GM12878 (cell line): ENCODE measurements around the gene KCNJ3. TPM values are rescaled to one million over a fixed set of nuclear protein-coding genes. Genes with fewer than 3 reads are reported as not detected.

Source experiments
- ATAC-seq: fragments of 200-7000 bp; cut with Tn5 transposase; 3 replicates; pipeline ENCODE4 v1.9.1; 2020; ENCODE audit warnings: mild to moderate bottlenecking, moderate library complexity
- BruUV-seq: library from RNA; stranded (reverse); fragments of 400-500 nt; replicated peaks from 2 replicates; lab custom pipeline; 2021; lab: Mats Ljungman, UMichigan
- CTCF ChIA-PET: fragments of 300-600 bp; sonication (Branson Sonifier 250); formaldehyde crosslinking; extraction: SDS; loops from one replicate; lab custom pipeline; 2021; ENCODE audit warnings: inconsistent platforms; lab: Yijun Ruan, JAX
- POLR2A ChIA-PET: fragments of 350-600 bp; formaldehyde crosslinking; extraction: SDS; loops from one replicate; lab custom pipeline; 2021; ENCODE audit warnings: inconsistent platforms; lab: Charles Lee
- RAD21 ChIA-PET: fragments of 300-600 bp; sonication (Branson Sonifier 250); formaldehyde crosslinking; loops from one replicate; lab custom pipeline; 2023; ENCODE audit warnings: antibody characterized with exemption; ENCODE audit not compliant: unreplicated experiment; lab: Charles Lee
- SMC1A ChIA-PET: fragments of 300-600 bp; sonication (Branson Sonifier 250); formaldehyde crosslinking; loops from one replicate; lab custom pipeline; 2023; ENCODE audit not compliant: unreplicated experiment, uncharacterized antibody; lab: Charles Lee
- DNase-seq: peaks from one replicate; pipeline ENCODE4 v3.0.0-alpha.2; 2011; ENCODE audit warnings: low read depth, low spot score
- FAIRE-seq: peaks from 3 replicates; lab custom pipeline; 2011; peaks lifted over from hg19 to GRCh38; lab: Jason Lieb, UNC
- H2AFZ ChIP-seq: 2 replicates; pipeline ENCODE4 v1.6.0; 2011; ENCODE audit warnings: low read depth, low read length, control low read depth; ENCODE audit not compliant: control insufficient read depth
- H3K27ac ChIP-seq: 2 replicates; pipeline ENCODE4 v1.5.1; 2011; ENCODE audit warnings: control low read depth; ENCODE audit not compliant: control insufficient read depth, insufficient read depth
- H3K27me3 ChIP-seq, 2 experiments: replicated peaks in 1 of 2; 2 replicates each; pipeline versions ENCODE4 v1.6.0 to v1.6.1; 2011; ENCODE audit warnings: low read length in 1 of 2; ENCODE audit not compliant: control insufficient read depth in 2 of 2, insufficient read depth in 2 of 2
- H3K36me3 ChIP-seq, 2 experiments: 2 replicates each; pipeline ENCODE4 v1.5.1; 2011; ENCODE audit warnings: low read length in 1 of 2; ENCODE audit not compliant: control insufficient read depth in 2 of 2, insufficient read depth in 2 of 2
- H3K4me1 ChIP-seq: 2 replicates; pipeline ENCODE4 v1.6.1; 2011; ENCODE audit warnings: mild to moderate bottlenecking, low read length, moderate library complexity, mixed read lengths; ENCODE audit not compliant: control insufficient read depth, insufficient read depth
- H3K4me2 ChIP-seq: 2 replicates; pipeline ENCODE4 v1.6.0; 2011; ENCODE audit warnings: control low read depth; ENCODE audit not compliant: control insufficient read depth, insufficient read depth
- H3K4me3 ChIP-seq: fragments of 200-600 bp; sonication (generic); 2 replicates; pipeline ENCODE4 v1.5.1; 2016
- H3K79me2 ChIP-seq: 2 replicates; pipeline ENCODE4 v1.6.0; 2011; ENCODE audit warnings: low read length; ENCODE audit not compliant: control insufficient read depth, insufficient read depth
- H3K9ac ChIP-seq: 2 replicates; pipeline ENCODE4 v1.8.0; 2011; ENCODE audit warnings: low read length, control low read depth, mixed read lengths; ENCODE audit not compliant: control insufficient read depth, insufficient read depth
- H3K9me3 ChIP-seq: replicated peaks from 3 replicates; pipeline ENCODE4 v1.5.1; 2011; ENCODE audit warnings: mild to moderate bottlenecking, low read length; ENCODE audit not compliant: control insufficient read depth, insufficient read depth
- H4K20me1 ChIP-seq: 2 replicates; pipeline ENCODE4 v1.6.0; 2011; ENCODE audit not compliant: control insufficient read depth, insufficient read depth
- ASH2L ChIP-seq: fragments of 300-600, 200-600 bp; sonication (generic); IDR thresholded peaks from 2 replicates; pipeline ENCODE4 v1.6.1; 2017; ENCODE audit warnings: low read depth, mild to moderate bottlenecking, borderline replicate concordance
- CBFB ChIP-seq: IDR thresholded peaks from 2 replicates; pipeline ENCODE4 v1.6.1; 2016; ENCODE audit warnings: antibody characterized with exemption, low read depth
- HCFC1 ChIP-seq: fragments of 150-350 bp; IDR thresholded peaks from 2 replicates; pipeline ENCODE4 v1.6.1; 2014; ENCODE audit warnings: low read length
- IKZF2 ChIP-seq, 2 experiments: fragments of 450-650 bp; IDR thresholded peaks; 2 replicates each; pipeline ENCODE4 v1.6.1; 2017; ENCODE audit warnings: mild to moderate bottlenecking in 2 of 2, moderate library complexity in 2 of 2
- JUNB ChIP-seq: IDR thresholded peaks from 2 replicates; pipeline ENCODE4 v1.6.1; 2016; ENCODE audit warnings: antibody characterized with exemption, mild to moderate bottlenecking
- RFX5 ChIP-seq: IDR thresholded peaks from 2 replicates; pipeline ENCODE4 v1.6.1; 2011; ENCODE audit warnings: low read depth, low read length, improper control_type of control experiment
- SIN3A ChIP-seq: IDR thresholded peaks from 2 replicates; pipeline ENCODE4 v1.6.1; 2012; ENCODE audit warnings: low read depth, low read length, improper control_type of control experiment
- SMAD1 ChIP-seq: fragments of 450-650 bp; IDR thresholded peaks from 2 replicates; pipeline ENCODE4 v1.6.1; 2018; ENCODE audit warnings: mild to moderate bottlenecking, low read depth; ENCODE audit not compliant: partially characterized antibody
- YBX1 ChIP-seq: fragments of 450-650 bp; IDR thresholded peaks from 2 replicates; pipeline ENCODE4 v1.6.1; 2016; ENCODE audit warnings: antibody characterized with exemption
- ZZZ3 ChIP-seq: IDR thresholded peaks from 2 replicates; pipeline ENCODE4 v1.6.1; 2011; ENCODE audit warnings: low read depth; ENCODE audit not compliant: control insufficient read depth, insufficient read length
- WGBS: methylation state at CpG from one replicate; pipeline ENCODE4 v1.1.6; 2016; ENCODE audit warnings: low lambda C conversion rate; ENCODE audit not compliant: insufficient replicate concordance, insufficient coverage; ENCODE audit errors: missing lambda C conversion rate; 5-methylcytosine and 5-hydroxymethylcytosine counted together
- in situ Hi-C: fragments of 300-500 bp; cut with MboI; formaldehyde crosslinking; loops from 9 replicates; pipeline ENCODE4 v1.14.3; 2018; ENCODE audit warnings: mixed read lengths
- intact Hi-C: fragments of 100-400 bp; cut with micrococcal nuclease; formaldehyde crosslinking; loops from one replicate; pipeline ENCODE4 v1.14.2; 2022; ENCODE audit not compliant: unreplicated experiment
- polyA plus RNA-seq, 11 experiments: library from polyadenylated mRNA; depleted of rRNA in 4 of 11; unstranded in 6 of 11; stranded (reverse) in 5 of 11; fragments of >200 nt; fragmentation: Nextera tagmentation in 4 of 11; fragmentation: Illumina TruSeq in 1 of 11; extraction: Ambion mirVana in 4 of 11; extraction: Trizol in 1 of 11; gene quantifications; 1 replicate in 1 of 11; 2 replicates in 10 of 11; pipeline versions ENCODE4 v1.2.1 to v1.2.3, GENCODE V29; 2011 to 2016; ENCODE audit warnings: inconsistent platforms in 2 of 11, missing spikeins in 2 of 11, low read depth in 1 of 11
- total RNA-seq, 4 experiments: library from RNA; depleted of rRNA in 3 of 4; stranded (reverse); fragments of >200 nt in 3 of 4; fragmentation: Illumina TruSeq in 1 of 4; extraction: Trizol in 1 of 4; gene quantifications; 2 replicates each; pipeline versions ENCODE4 v1.2.1 to v1.2.3, GENCODE V29; 2013 to 2021
- TF ChIP-seq, protein P1 (sequence below): fragments of 450-650 bp; IDR thresholded peaks from 2 replicates; pipeline ENCODE4 v1.6.1; 2017; ENCODE audit warnings: mild to moderate bottlenecking, low read depth, inconsistent platforms; ENCODE audit not compliant: poor library complexity, severe bottlenecking
- TF ChIP-seq, protein P2 (sequence below), 3 experiments: IDR thresholded peaks in 2 of 3; conservative IDR thresholded peaks in 1 of 3; 2 replicates each; pipeline ENCODE4 v1.5.1; 2011; ENCODE audit warnings: low read depth in 3 of 3, low read length in 3 of 3, mild to moderate bottlenecking in 3 of 3, control low read depth in 2 of 3, moderate library complexity in 2 of 3, inconsistent platforms in 1 of 3, mixed read lengths in 1 of 3; ENCODE audit not compliant: control insufficient read depth in 2 of 3, insufficient read depth in 1 of 3; ENCODE audit errors: extremely low read depth in 1 of 3

KCNJ3 gene
- total and polyA plus RNA-seq, 10 of the 15 experiments (the other 5 are each of a cell fraction or from before 2014, with no cell fraction given) = 0.01 to 1.1 (median 0.04) TPM; not detected in 6

DNA sequence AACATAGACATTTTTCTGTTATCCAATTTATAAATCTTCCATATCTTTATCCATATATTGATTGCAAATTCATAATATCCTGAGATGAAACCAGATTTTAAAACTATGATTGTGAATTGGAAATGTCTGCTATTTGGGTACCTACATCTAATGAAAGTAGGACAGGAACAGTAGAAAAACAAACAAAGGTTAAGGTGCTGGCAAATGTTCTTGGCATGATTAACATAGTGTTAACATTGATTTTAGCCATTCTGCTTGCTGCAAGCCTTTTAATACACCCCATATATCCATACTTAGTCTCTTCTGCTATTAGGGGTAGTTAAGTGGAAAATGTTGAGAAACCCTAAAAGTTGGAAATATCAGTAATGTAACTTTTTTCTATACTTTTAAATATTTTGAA lies 152.0 kb downstream of the KCNJ3 start:
- SMC1A ChIA-PET = no interaction called here
- TF ChIP-seq ASH2L = no peak
- TF ChIP-seq, all 136 proteins: peak for 0
- Histone ChIP-seq H3K36me3 (no peaks in the 10 kb centered on the region), H3K4me1 (no peaks in the 10 kb centered on the region), H4K20me1 (no peaks in the 10 kb centered on the region), H3K9me3 (no peaks in the 10 kb centered on the region), H3K27ac (no peak overlapping the region), H3K27me3 (no peaks in the 10 kb centered on the region), H3K4me3 (no peak overlapping the region), H3K4me2 (no peak overlapping the region), H2AFZ (no peak overlapping the region), H3K9ac (no peak overlapping the region), H3K79me2 (no peaks in the 10 kb centered on the region)
- ChIA-PET POLR2A (no interaction called here), RAD21 (no interaction called here), CTCF (interaction anchor here (0.6 kb wide), 1 partner anchor 334 kb away, joined by 4 read pairs; no protein-coding TSS in a partner anchor)
- intact Hi-C loops = no loop called here
- in situ Hi-C loops = no loop called here
- DNase-seq = no peak
- BruUV-seq = no TSS peak
- FAIRE-seq = no peak
- ATAC-seq = no peak

DNA sequence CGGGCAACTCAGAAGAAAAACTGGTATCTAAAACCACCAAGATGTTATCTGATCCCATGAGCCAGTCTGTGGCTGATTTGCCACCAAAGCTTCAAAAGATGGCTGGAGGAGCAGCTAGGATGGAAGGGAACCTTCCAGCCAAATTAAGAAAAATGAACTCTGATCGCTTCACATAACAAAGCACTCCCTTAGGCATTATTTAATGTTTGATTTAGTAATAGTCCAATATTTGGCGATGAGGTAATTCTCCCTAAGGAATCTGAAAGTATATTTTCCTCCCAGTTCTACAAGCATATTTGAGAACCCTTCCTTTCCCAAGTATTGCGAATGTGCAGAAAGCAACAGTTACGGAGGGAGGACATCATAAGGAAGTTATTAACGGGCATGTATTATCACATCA lies 156.6 kb downstream of the KCNJ3 start:
- intact Hi-C loops = no loop called here
- no TSS peak for BruUV-seq
- ChIA-PET POLR2A (no interaction called here), RAD21 (no interaction called here), SMC1A (no interaction called here), CTCF (interaction anchor here (0.6 kb wide), 1 partner anchor 19 kb away, joined by 3 read pairs; no protein-coding TSS in a partner anchor)
- H3K27me3 ChIP-seq = no peaks in the 10 kb centered on the region; a peak in 1 of 4 replicates
- WGBS = 53% methylated on average over 6 of the region's 6 CpGs
- no peak overlapping the region for H3K4me2 ChIP-seq
- no peaks in the 10 kb centered on the region for H3K36me3 ChIP-seq
- H3K4me1 ChIP-seq = no peaks in the 10 kb centered on the region
- H3K9me3 ChIP-seq = no peaks in the 10 kb centered on the region
- no peak for DNase-seq
- H3K79me2 ChIP-seq = no peaks in the 10 kb centered on the region
- H3K9ac ChIP-seq = no peak overlapping the region
- H3K27ac ChIP-seq = no peak overlapping the region
- no peak overlapping the region for H3K4me3 ChIP-seq
- no peak for FAIRE-seq
- H2AFZ ChIP-seq = no peak overlapping the region
- no peak for TF ChIP-seq YBX1
- no peak for TF ChIP-seq SIN3A
- TF ChIP-seq JUNB = no peak
- no peak for TF ChIP-seq IKZF2 (IDR thresholded peaks at IDR 0.05)
- no peak for TF ChIP-seq SMAD1
- TF ChIP-seq, protein P1, sequence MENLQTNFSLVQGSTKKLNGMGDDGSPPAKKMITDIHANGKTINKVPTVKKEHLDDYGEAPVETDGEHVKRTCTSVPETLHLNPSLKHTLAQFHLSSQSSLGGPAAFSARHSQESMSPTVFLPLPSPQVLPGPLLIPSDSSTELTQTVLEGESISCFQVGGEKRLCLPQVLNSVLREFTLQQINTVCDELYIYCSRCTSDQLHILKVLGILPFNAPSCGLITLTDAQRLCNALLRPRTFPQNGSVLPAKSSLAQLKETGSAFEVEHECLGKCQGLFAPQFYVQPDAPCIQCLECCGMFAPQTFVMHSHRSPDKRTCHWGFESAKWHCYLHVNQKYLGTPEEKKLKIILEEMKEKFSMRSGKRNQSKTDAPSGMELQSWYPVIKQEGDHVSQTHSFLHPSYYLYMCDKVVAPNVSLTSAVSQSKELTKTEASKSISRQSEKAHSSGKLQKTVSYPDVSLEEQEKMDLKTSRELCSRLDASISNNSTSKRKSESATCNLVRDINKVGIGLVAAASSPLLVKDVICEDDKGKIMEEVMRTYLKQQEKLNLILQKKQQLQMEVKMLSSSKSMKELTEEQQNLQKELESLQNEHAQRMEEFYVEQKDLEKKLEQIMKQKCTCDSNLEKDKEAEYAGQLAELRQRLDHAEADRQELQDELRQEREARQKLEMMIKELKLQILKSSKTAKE = no peak
- TF ChIP-seq HCFC1 = no peak
- TF ChIP-seq RFX5 = no peak
- TF ChIP-seq CBFB = no peak
- no peak for TF ChIP-seq ZZZ3
- TF ChIP-seq, protein P2, sequence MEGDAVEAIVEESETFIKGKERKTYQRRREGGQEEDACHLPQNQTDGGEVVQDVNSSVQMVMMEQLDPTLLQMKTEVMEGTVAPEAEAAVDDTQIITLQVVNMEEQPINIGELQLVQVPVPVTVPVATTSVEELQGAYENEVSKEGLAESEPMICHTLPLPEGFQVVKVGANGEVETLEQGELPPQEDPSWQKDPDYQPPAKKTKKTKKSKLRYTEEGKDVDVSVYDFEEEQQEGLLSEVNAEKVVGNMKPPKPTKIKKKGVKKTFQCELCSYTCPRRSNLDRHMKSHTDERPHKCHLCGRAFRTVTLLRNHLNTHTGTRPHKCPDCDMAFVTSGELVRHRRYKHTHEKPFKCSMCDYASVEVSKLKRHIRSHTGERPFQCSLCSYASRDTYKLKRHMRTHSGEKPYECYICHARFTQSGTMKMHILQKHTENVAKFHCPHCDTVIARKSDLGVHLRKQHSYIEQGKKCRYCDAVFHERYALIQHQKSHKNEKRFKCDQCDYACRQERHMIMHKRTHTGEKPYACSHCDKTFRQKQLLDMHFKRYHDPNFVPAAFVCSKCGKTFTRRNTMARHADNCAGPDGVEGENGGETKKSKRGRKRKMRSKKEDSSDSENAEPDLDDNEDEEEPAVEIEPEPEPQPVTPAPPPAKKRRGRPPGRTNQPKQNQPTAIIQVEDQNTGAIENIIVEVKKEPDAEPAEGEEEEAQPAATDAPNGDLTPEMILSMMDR (IDR thresholded peaks at IDR 0.05 in 2 of 3, conservative IDR thresholded peaks at IDR 0.05 in 1 of 3; ENCODE audit: control insufficient read depth in 2 of 3, extremely low read depth in 1 of 3, insufficient read depth in 1 of 3, low read depth in 3 of 3, low read length in 3 of 3) = no peak
- no peaks in the 10 kb centered on the region for H4K20me1 ChIP-seq
- no peak for ATAC-seq
- in situ Hi-C loops = no loop called here
